GM21515 (cell line): ENCODE results near the gene NPRL2.

ENCODE experiments used
- ATAC-seq: cut with Tn5 transposase; IDR thresholded peaks from one replicate; pipeline ENCODE4 v1.9.1; 2021; ENCODE audit not compliant: unreplicated experiment

The NPRL2 gene

DNA sequence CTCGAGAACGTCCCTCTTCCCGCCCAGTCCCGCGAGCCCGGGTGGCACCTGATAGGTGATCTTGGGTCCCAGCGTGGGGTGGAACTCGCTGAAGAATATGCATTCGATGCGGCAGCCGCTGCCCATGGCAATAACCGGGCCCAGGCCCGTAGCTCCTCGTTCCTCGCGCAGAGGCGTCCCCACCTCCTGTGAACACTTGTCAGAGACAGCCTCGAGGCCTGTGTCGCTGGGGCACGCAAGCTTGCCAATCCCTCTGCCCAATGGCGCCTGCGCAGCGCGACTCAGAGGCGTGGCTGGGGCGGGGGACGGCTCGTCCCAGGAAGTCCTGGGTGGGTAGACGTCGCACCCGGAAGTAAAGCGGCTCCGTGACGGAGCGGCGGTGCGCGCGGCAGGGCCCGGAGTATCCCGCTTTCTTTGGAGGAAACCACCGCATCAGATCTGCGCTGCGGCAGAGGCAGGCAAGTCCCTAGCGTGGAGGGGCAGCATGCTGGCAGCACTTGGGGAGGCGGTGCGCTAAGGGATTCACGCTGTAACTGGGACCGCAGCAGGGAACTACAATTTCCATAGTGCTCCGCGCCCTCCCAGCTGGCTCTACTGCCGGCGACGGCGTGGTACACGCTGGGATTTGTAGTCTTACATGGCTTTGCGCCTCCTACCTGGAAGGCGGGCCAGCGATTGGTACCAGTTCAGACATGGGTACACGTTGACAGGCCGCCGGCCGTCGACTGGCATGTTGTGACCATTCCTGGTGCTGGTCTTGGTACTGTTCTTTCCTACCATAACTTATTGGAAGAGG is at the start of gene NPRL2, which contains the start of gene CYB561D2:
TSS of gene NPRL2 (minus strand) at position 249 of the 796 bp plus-strand sequence. CDS start at position 126, 123 bp downstream.
TSS of gene CYB561D2 (plus strand) at position 336 of the 796 bp plus-strand sequence. CDS start 572 bp downstream, outside the sequence.
- peak; percentile 77 for ATAC-seq

- no peak for ATAC-seq
Measured at GRCh38 chr3:50396502-50396901, 45.9 kb upstream of the NPRL2 start.

DNA sequence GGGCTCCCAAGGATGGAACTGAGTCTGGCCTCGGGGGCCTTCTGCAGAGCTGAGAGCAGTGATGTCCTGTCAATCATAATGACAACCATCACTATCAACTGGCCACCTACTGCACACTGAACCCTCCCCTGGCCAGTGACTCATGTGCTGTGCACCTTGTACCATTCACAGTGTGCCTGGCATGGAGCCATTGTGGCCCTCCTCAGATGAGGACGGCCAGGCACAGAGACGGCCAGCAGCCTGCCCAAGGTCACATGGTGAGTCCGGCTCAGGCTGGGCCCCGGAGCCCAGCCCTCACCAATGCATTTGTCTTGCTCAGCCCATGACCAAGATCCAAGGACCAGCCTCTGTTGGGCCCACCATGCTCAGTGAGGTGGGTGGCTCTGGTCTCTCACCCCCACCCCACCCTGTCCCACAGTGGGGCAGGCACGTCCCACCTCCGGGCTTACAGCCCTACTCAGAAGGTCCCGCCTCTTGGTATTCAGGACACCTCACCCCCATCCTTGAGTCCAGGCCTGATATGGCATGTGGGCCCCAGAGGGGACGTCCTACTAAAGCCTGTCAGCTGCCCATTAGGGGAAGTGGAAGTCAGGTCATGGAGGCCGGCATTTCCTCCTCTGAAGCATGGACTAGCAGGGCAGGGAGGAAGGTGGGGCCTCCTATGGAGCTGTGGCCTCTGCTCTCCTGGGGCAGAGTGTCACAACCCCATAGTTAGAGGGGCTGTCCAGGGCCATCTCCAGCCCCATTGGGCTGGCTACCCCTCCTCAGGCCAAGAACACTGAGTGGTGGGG is 44.7 kb upstream of the NPRL2 start:
- ATAC-seq: no peak

- no peak for ATAC-seq
Measured at GRCh38 chr3:50393061-50393460, 42.5 kb upstream of the NPRL2 start.

DNA sequence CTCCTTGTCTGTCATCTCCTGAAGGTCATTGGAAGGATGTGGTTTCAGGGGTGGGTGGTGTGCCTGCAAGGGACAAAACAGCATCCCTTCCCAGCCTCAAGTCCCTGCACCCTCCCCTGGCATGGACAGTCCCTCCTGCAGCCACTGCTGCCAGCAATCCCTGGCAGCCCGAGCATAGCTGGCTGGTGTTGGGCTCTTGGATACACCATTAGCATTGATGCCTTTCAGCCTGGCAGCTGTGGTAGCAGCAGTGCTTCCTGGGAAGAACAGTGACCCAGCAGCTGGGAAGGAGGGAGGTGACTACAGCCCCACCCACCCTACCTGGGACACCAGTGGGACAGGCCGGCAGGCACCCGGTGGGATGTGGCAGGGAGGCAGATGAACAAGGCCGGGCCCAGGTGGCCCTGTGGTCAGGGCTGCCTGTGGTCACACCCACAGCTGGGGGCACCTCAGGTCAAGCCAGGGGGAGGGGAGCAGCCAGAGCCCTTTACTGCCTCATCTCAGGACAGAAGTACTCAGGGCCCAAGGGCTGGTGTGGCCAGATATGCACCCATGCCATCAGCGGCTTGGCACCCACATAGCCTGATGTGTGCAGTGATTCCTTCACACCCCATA is 41.6 kb upstream of the NPRL2 start:
- ATAC-seq: no peak

DNA sequence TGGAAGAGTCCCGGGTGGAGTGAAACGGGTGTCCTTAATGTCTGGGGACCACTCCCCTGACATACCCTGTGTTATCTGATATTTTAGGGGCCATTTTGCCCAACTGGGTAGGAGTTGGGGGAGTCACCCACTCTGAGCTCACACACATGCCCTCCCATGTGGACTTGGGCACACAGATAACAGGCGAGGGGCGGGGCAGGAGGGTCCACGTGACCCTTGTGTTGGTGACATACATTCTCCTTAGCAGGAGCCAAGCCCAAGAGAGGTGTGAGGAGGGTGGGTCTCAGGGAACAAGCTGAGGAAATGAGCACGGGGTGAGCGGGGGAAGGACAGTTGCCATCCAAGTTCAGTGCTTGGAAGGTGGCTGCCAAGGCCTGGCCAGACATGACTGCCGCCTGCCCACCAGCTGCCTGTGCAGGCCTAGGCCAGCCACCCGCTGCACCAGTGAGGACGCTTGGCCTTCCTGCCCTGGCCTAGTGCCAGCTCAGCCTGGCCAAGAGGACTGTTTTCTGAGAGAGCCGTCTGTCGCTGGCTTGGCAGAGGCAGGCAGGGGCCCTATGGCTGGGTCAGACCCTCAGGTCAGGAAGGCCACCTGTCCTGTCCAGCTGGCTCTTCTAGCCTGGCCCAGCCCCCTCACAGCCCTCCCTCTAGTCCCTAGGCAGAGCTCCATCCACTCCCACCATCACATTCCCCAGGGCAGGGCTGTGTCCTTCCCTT is 40.1 kb upstream of the NPRL2 start:
- no peak for ATAC-seq

- no peak for ATAC-seq
Measured at GRCh38 chr3:50389414-50389767, 38.8 kb upstream of the NPRL2 start.

DNA sequence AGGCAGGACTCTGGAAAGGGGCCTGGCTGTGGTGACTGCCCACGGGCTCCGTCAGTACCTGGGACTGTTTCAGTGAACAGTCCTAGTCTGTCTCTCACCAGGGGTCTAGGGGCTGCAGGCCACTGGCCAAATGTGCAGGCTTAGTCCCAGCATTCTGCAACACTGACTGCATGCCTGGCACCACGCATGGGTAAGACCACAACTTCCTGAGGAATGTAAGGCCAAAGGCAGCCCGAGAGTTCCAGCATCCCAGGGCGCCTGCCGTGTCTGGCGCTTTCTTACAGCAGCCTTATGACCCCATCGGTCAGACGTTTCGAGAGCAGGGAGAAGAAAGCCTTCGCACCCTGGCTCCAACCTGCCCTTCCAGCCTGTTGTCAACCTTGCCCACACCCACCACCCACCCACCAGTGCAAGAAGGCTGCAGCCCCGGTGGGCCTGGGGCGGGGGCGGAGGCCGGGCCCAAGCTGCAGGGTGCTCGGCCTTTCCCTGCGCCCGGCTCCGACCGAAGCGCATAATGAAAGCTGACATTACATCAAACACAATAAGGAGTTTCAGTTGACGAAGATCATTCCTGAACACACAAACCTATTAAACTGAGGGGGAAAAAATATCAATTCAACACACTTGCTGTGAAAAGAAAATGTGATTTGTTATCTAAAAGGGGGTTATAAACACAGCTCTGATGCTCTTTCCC is 38.3 kb upstream of the NPRL2 start:
- no peak for ATAC-seq

- ATAC-seq: no peak
Measured at GRCh38 chr3:50388016-50388719, 37.6 kb upstream of the NPRL2 start.

DNA sequence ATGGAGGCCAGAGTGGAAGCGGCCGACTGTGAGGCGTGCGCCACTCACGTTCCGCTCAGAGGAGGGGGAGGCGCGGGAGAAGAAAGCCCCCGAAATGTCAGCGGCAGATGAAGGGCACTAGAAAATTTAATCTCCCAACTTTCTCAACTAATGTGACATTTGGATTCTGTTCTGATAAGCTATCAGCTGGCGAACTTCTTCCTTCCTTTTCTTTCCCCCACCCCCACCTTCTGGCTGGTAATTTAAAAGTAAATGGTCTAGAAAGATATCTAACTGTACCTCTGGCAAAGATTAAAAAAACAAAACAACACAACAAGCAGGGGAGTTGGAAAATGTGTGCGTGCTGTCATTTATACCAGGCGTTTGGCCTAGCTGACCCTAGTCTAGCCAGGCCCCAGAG is 35.2 kb upstream of the NPRL2 start:
- ATAC-seq: no peak

- ATAC-seq: no peak
Measured at GRCh38 chr3:50383750-50384149, 33.2 kb upstream of the NPRL2 start.

- no peak for ATAC-seq
Measured at GRCh38 chr3:50382722-50383121, 32.1 kb upstream of the NPRL2 start.

DNA sequence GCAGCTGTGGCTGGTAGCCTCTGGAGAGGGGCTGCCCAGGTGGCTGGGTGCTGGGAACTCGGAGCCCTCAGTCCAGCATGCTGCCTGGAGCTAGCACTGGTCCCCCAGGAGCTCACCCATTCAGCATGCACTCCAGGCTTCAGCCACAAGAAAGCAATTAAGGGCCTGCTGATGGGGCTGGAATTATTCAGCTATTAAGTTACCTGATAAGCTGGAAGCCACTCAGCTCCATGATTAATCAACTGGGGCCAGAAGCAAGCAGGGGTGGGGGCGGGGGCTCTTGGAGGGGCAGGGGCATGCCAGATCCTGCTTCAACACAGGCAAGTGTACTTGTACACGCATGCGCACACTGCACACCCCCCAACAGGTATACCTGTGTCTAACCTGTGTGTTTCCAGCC is 30.8 kb upstream of the NPRL2 start:
- ATAC-seq: no peak

GRCh38 chr3:50380405-50381085 is 30.0 kb upstream of the NPRL2 start:
- ATAC-seq: no peak

DNA sequence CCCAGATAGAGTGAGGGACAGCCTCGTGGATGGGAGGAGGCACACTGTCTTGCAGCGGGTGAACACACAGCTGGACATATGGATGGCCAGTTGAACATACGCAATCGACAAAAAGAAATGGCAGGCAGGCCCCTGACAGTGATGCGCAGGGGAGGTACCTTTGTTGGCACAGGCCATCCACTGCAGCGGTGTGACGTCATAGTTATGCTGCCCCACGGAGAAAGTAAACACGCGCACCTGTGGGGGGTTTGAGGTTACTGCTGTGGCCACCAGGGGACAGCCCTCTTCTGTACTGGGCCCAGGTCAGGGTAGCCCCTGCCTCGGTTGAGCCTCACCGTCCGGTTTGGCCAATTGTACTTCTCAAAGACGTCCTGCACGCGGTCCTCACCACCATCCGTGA is 28.2 kb upstream of the NPRL2 start:
- no peak for ATAC-seq

GRCh38 chr3:50378024-50378423 is 27.4 kb upstream of the NPRL2 start:
- ATAC-seq: no peak

DNA sequence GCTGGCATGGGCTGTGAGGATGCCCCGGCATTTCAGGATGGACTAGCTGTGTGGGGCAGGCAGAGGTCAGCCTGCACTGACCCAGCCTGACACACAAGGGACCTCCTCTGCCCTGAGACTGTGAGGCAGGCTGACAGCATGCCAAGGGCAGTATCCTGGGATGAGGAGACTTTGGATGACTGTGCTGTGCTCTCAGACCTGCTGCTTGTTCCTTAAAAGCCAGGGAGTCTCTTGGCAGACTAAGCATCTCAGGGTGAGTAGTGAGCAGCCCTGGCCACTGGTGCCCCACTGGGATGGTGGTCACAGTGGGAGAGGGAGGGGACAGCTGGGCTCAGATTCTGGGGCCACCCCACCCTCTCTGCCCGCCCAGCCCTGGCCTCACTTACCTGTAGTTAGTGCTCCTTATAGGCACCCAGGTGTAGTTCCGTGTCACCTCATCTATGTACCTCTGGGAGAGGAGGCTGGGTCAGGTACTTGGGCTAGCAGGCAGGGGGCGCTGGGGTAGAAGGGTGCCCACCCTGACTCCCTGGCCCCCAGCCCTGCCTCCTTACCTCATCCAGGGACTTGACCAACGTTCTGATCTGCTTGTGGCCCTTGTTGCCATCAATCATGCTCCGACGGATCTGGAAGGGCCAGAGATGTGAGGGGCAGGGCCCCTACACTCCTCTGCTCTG is 24.8 kb upstream of the NPRL2 start:
- no peak for ATAC-seq

DNA sequence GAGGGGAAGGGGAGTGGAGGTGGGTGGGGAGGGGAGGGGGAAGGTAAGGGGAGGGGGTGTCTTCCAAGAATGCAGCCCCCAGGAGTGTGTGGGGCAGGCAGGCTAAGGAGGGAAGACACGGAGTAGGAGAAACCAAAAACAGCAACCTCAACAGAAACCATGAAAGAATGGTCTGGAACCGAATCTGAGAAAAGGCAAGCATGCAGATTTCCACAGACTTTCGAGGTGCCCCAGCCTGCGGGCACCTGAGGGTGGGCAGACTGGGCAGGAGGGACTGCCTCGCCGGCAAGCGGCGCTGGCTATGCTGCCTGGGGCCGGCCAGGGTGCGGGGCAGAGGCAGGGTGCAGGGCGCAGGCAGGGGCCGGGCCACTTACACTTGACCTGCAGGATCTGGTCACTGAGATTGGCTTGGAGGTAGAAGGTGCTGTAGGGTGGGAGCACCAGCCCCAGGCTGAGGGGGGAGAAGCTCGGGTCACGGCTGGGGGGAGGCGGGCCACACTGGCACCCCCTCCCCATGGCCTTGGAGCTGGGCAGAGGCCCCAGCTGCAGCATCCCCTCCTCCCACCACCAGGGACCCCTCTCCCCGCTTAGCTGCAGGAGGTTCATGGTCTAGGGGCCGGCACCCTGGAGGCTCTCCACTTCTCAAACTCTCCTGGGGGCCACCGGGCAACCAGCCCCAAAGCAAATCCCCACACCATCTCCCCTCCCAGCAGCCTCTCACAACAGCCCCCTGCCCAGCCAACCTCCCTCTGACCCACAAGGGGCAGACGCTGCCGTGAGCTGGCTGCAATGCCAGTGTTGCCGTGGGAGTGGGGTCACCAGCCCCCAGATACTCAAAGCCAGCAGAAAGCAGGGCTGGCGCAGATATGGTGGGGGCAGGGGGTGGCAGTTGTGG is 24.0 kb upstream of the NPRL2 start:
- no peak for ATAC-seq
